ENCODE data around the gene COTL1. TPM values are rescaled to one million over a fixed set of nuclear protein-coding genes. Genes with fewer than 3 reads are reported as not detected.

Gene COTL1
- total and polyA plus RNA-seq, 4 experiments from 2014 or later: 181 to 683 (median 387) TPM

- H3K27me3 ChIP-seq (ENCODE audit: insufficient read depth, low read length): no peaks in the 10 kb centered on the region
- H3K36me3 ChIP-seq (ENCODE audit: insufficient read depth, low read length): no peaks in the 10 kb centered on the region
- Mint-ChIP-seq H3K4me1 (peaks cover 65 to 89% (median 76%) of the 10 kb centered on the region in 4 donors), H3K4me3 (peak overlapping the region; percentile 68 to 97 (median 90)), H3K27me3 (no peaks in the 10 kb centered on the region), H3K27ac (peak overlapping the region; percentile 80 to 96 (median 94)), H3K36me3 (peaks cover 39 to 57% of the 10 kb centered on the region in 2 donors), H3K9me3 (peaks cover 0 to 4% (median 0%) of the 10 kb centered on the region in 8 donors)
- peaks cover 80% of the 10 kb centered on the region for H3K4me1 ChIP-seq (ENCODE audit: insufficient read depth, low read length)
- peak overlapping the region; percentile 45 for H3K27ac ChIP-seq (ENCODE audit: low read depth, low read length)
- ChIA-PET POLR2A (ENCODE audit: partially characterized antibody) (interaction anchor here (0.7 to 10.2 kb wide), 9 partner anchors 12 to 101 kb away, joined by 3 to 530 read pairs (median 5); no protein-coding TSS in a partner anchor), CTCF (ENCODE audit: partially characterized antibody) (interaction anchor here (2.2 to 15.2 kb wide), 3 partner anchors 9 to 104 kb away, joined by 7 to 358 read pairs (median 45); partner anchors contain the start of gene MEAK7)
- DNase-seq: no peak
- intact Hi-C loops (cut with micrococcal nuclease): loop anchor here (1.0 kb wide), 1 partner anchor 14 kb away; no protein-coding TSS in a partner anchor
- H3K4me3 ChIP-seq (ENCODE audit: low read length in 2 of 2): peak overlapping the region in 1 of 2 donors; percentile 24
- H3K9me3 ChIP-seq (ENCODE audit: control insufficient read depth in 1 of 2, low read length in 2 of 2): no peaks in the 10 kb centered on the region
These were observed 4.3 kb downstream of the COTL1 start for GRCh38 chr16:84613408-84614072.

- no peak for DNase-seq
- Mint-ChIP-seq H3K9me3 (peaks cover 0 to 4% (median 0%) of the 10 kb centered on the region in 8 donors), H3K36me3 (peaks cover 39 to 64% of the 10 kb centered on the region in 2 donors), H3K4me3 (peak overlapping the region in 3 of 8 donors; percentile 11 to 97 (median 17)), H3K27me3 (no peaks in the 10 kb centered on the region), H3K4me1 (peaks cover 73 to 97% (median 84%) of the 10 kb centered on the region in 4 donors), H3K27ac (peak overlapping the region; percentile 34 to 99 (median 90))
- Histone ChIP-seq H3K27me3 (ENCODE audit: insufficient read depth, low read length) (no peaks in the 10 kb centered on the region), H3K4me3 (ENCODE audit: low read length in 2 of 2) (no peak overlapping the region), H3K9me3 (ENCODE audit: control insufficient read depth in 1 of 2, low read length in 2 of 2) (no peaks in the 10 kb centered on the region), H3K4me1 (ENCODE audit: insufficient read depth, low read length) (peaks cover 85% of the 10 kb centered on the region), H3K36me3 (ENCODE audit: insufficient read depth, low read length) (no peaks in the 10 kb centered on the region), H3K27ac (ENCODE audit: low read depth, low read length) (peak overlapping the region; percentile 62)
- intact Hi-C loops (cut with micrococcal nuclease): no loop called here
- ChIA-PET CTCF (ENCODE audit: partially characterized antibody) (interaction anchor here (0.6 to 15.2 kb wide), 4 partner anchors 10 to 104 kb away, joined by 3 to 358 read pairs (median 26); partner anchors contain the start of gene MEAK7), POLR2A (ENCODE audit: partially characterized antibody) (interaction anchor here (0.7 to 10.2 kb wide), 12 partner anchors 10 to 106 kb away, joined by 3 to 530 read pairs (median 4); no protein-coding TSS in a partner anchor)
These were observed 5.2 kb downstream of the COTL1 start for GRCh38 chr16:84612686-84613085.

- Histone ChIP-seq H3K9me3 (ENCODE audit: control insufficient read depth in 1 of 2, low read length in 2 of 2) (no peaks in the 10 kb centered on the region), H3K4me3 (ENCODE audit: low read length in 2 of 2) (no peak overlapping the region), H3K27me3 (ENCODE audit: insufficient read depth, low read length) (no peaks in the 10 kb centered on the region), H3K27ac (ENCODE audit: low read depth, low read length) (peak overlapping the region; percentile 62), H3K4me1 (ENCODE audit: insufficient read depth, low read length) (peaks cover 100% of the 10 kb centered on the region), H3K36me3 (ENCODE audit: insufficient read depth, low read length) (peaks cover 5% of the 10 kb centered on the region)
- H3K27ac Mint-ChIP-seq: peak overlapping the region; percentile 84 to 99 (median 92)
- peaks cover 84 to 99% (median 95%) of the 10 kb centered on the region in 4 donors for H3K4me1 Mint-ChIP-seq
- no peak for DNase-seq
- intact Hi-C loops (cut with micrococcal nuclease): no loop called here
- peaks cover 0 to 2% (median 0%) of the 10 kb centered on the region in 8 donors for H3K9me3 Mint-ChIP-seq
- H3K27me3 Mint-ChIP-seq: no peaks in the 10 kb centered on the region
- ChIA-PET POLR2A (ENCODE audit: partially characterized antibody) (interaction anchor here (1.5 to 10.2 kb wide), 5 partner anchors 10 to 98 kb away, joined by 3 to 530 read pairs (median 9); no protein-coding TSS in a partner anchor), CTCF (ENCODE audit: partially characterized antibody) (interaction anchor here (6.9 to 15.2 kb wide), 2 partner anchors 12 to 102 kb away, joined by 45 to 358 read pairs; partner anchors contain the start of gene MEAK7)
- H3K36me3 Mint-ChIP-seq: peaks cover 44 to 61% of the 10 kb centered on the region in 2 donors
- peak overlapping the region; percentile 36 to 83 (median 58) for H3K4me3 Mint-ChIP-seq
These were observed 6.8 kb downstream of the COTL1 start for GRCh38 chr16:84611041-84611440.

GRCh38 chr16:84610376-84610775, 7.5 kb downstream of the COTL1 start:
- peaks cover 100% of the 10 kb centered on the region for H3K4me1 ChIP-seq (ENCODE audit: insufficient read depth, low read length)
- CTCF ChIA-PET (ENCODE audit: partially characterized antibody): interaction anchor here (0.8 to 15.2 kb wide), 2 partner anchors 11 to 101 kb away, joined by 3 to 358 read pairs; partner anchors contain the start of gene MEAK7
- POLR2A ChIA-PET (ENCODE audit: partially characterized antibody): interaction anchor here (1.5 to 10.2 kb wide), 4 partner anchors 9 to 61 kb away, joined by 3 to 530 read pairs (median 6); no protein-coding TSS in a partner anchor
- intact Hi-C loops (cut with micrococcal nuclease): no loop called here
- no peaks in the 10 kb centered on the region for H3K27me3 Mint-ChIP-seq
- no peak overlapping the region for H3K4me3 ChIP-seq (ENCODE audit: low read length in 2 of 2)
- peaks cover 39 to 61% of the 10 kb centered on the region in 2 donors for H3K36me3 Mint-ChIP-seq
- no peaks in the 10 kb centered on the region for H3K27me3 ChIP-seq (ENCODE audit: insufficient read depth, low read length)
- peak overlapping the region; percentile 62 for H3K27ac ChIP-seq (ENCODE audit: low read depth, low read length)
- H3K9me3 ChIP-seq (ENCODE audit: control insufficient read depth in 1 of 2, low read length in 2 of 2): peaks cover 0 to 2% of the 10 kb centered on the region in 2 donors
- H3K9me3 Mint-ChIP-seq: peaks cover 0 to 2% (median 0%) of the 10 kb centered on the region in 8 donors
- H3K4me3 Mint-ChIP-seq: peak overlapping the region in 7 of 8 donors; percentile 64 to 84 (median 78)
- peaks cover 83 to 99% (median 95%) of the 10 kb centered on the region in 4 donors for H3K4me1 Mint-ChIP-seq
- DNase-seq: no peak
- peaks cover 5% of the 10 kb centered on the region for H3K36me3 ChIP-seq (ENCODE audit: insufficient read depth, low read length)
- peak overlapping the region; percentile 84 to 99 (median 92) for H3K27ac Mint-ChIP-seq

GRCh38 chr16:84609563-84610177, 8.2 kb downstream of the COTL1 start:
- Histone ChIP-seq H3K4me3 (ENCODE audit: low read length in 2 of 2) (peak overlapping the region in 1 of 2 donors; percentile 12), H3K27ac (ENCODE audit: low read depth, low read length) (peak overlapping the region; percentile 62), H3K9me3 (ENCODE audit: control insufficient read depth in 1 of 2, low read length in 2 of 2) (peaks cover 0 to 4% of the 10 kb centered on the region in 2 donors), H3K4me1 (ENCODE audit: insufficient read depth, low read length) (peaks cover 100% of the 10 kb centered on the region), H3K36me3 (ENCODE audit: insufficient read depth, low read length) (peaks cover 5% of the 10 kb centered on the region), H3K27me3 (ENCODE audit: insufficient read depth, low read length) (no peaks in the 10 kb centered on the region)
- no peak for DNase-seq
- Mint-ChIP-seq H3K27me3 (no peaks in the 10 kb centered on the region), H3K36me3 (peaks cover 35 to 58% of the 10 kb centered on the region in 2 donors), H3K4me3 (peak overlapping the region; percentile 64 to 86 (median 78)), H3K9me3 (peaks cover 0 to 2% (median 0%) of the 10 kb centered on the region in 8 donors), H3K4me1 (peaks cover 80 to 99% (median 94%) of the 10 kb centered on the region in 4 donors), H3K27ac (peak overlapping the region; percentile 84 to 99 (median 92))
- ChIA-PET POLR2A (ENCODE audit: partially characterized antibody) (interaction anchor here (1.2 to 16.3 kb wide), 8 partner anchors 5 to 91 kb away, joined by 3 to 530 read pairs (median 88); partner anchors contain the start of gene COTL1), CTCF (ENCODE audit: partially characterized antibody) (interaction anchor here (0.8 to 15.2 kb wide), 3 partner anchors 9 to 100 kb away, joined by 3 to 358 read pairs (median 3); partner anchors contain the start of gene MEAK7)
- intact Hi-C loops (cut with micrococcal nuclease): no loop called here

GRCh38 chr16:84608282-84608681, 9.6 kb downstream of the COTL1 start:
- Mint-ChIP-seq H3K4me3 (peak overlapping the region; percentile 64 to 86 (median 76)), H3K9me3 (peaks cover 0 to 2% (median 0%) of the 10 kb centered on the region in 8 donors), H3K27me3 (no peaks in the 10 kb centered on the region), H3K27ac (peak overlapping the region; percentile 84 to 99 (median 92)), H3K4me1 (peaks cover 77 to 96% (median 90%) of the 10 kb centered on the region in 4 donors), H3K36me3 (peaks cover 32 to 53% of the 10 kb centered on the region in 2 donors)
- peak; percentile 57 to 71 (median 64) for DNase-seq
- Histone ChIP-seq H3K4me1 (ENCODE audit: insufficient read depth, low read length) (peaks cover 98% of the 10 kb centered on the region), H3K27me3 (ENCODE audit: insufficient read depth, low read length) (no peaks in the 10 kb centered on the region), H3K9me3 (ENCODE audit: control insufficient read depth in 1 of 2, low read length in 2 of 2) (peaks cover 0 to 4% of the 10 kb centered on the region in 2 donors), H3K4me3 (ENCODE audit: low read length in 2 of 2) (peak overlapping the region; percentile 18 to 31), H3K36me3 (ENCODE audit: insufficient read depth, low read length) (peaks cover 5% of the 10 kb centered on the region), H3K27ac (ENCODE audit: low read depth, low read length) (peak overlapping the region; percentile 62)
- intact Hi-C loops (cut with micrococcal nuclease): loop anchor here (1.0 kb wide), 2 partner anchors 8 to 9 kb away; no protein-coding TSS in a partner anchor
- ChIA-PET CTCF (ENCODE audit: partially characterized antibody) (interaction anchor here (0.9 to 3.2 kb wide), 8 partner anchors 9 to 102 kb away, joined by 3 to 12 read pairs (median 5); no protein-coding TSS in a partner anchor), POLR2A (ENCODE audit: partially characterized antibody) (interaction anchor here (0.5 to 16.3 kb wide), 11 partner anchors 6 to 95 kb away, joined by 3 to 530 read pairs (median 7); partner anchors contain the start of gene COTL1)
